ENCODE results near the gene CBARP.

- TF ChIP-seq CTCF (conservative IDR thresholded peaks at IDR 0.05 in 1 of 2, IDR thresholded peaks at IDR 0.05 in 1 of 2; ENCODE audit: low read depth in 1 of 2, low read length in 2 of 2) (no peak), EZH2 (IDR thresholded peaks at IDR 0.05; ENCODE audit: low read length, missing control alignments) (no peak)
Observed at GRCh38 chr19:1270854-1271527, 33.2 kb upstream of the CBARP start.
